Esophagus muscularis mucosa (tissue), 3 donors: Measurements from ENCODE around the gene HLA-F.

Experiments used
- CTCF ChIP-seq, 3 experiments: fragments of 200-600 bp in 2 of 3; fragments of 450-650 bp in 1 of 3; sonication (generic) in 2 of 3; IDR thresholded peaks; one replicate each; pipeline ENCODE4 v1.5.1; 2017 to 2019; ENCODE audit warnings: antibody characterized with exemption in 3 of 3, mild to moderate bottlenecking in 2 of 3, moderate library complexity in 1 of 3
- POLR2A ChIP-seq: fragments of 450-650 bp; IDR thresholded peaks from one replicate; pipeline ENCODE4 v1.6.1; 2017; ENCODE audit warnings: antibody characterized with exemption, moderate library complexity, mild to moderate bottlenecking, low read depth
- POLR2AphosphoS5 ChIP-seq, 2 donors: sonication (generic); formaldehyde crosslinking; IDR thresholded peaks; one replicate each; pipeline ENCODE4 v1.6.1; 2017; ENCODE audit warnings: antibody characterized with exemption in 2 of 2

- TF ChIP-seq CTCF (IDR thresholded peaks at IDR 0.05) = no peak
- no peak for TF ChIP-seq POLR2A
- no peak for TF ChIP-seq POLR2AphosphoS5 (IDR thresholded peaks at IDR 0.05)
Measured at GRCh38 chr6:29745855-29746449, 22.7 kb downstream of the HLA-F start.
